Trophoblast cell (in vitro differentiated cells and primary cell): ENCODE measurements around the gene SPATA6L.

ENCODE experiments used
- DNase-seq, 2 donors: peaks; one replicate each; pipeline ENCODE4 v3.0.0-alpha.2; 2016
- H2AFZ ChIP-seq: 2 replicates; pipeline ENCODE4 v1.6.1; 2013; ENCODE audit warnings: low read length, moderate library complexity, mild to moderate bottlenecking; ENCODE audit not compliant: insufficient read depth, poor library complexity
- H2AK5ac ChIP-seq: 2 replicates; pipeline ENCODE4 v1.6.1; 2013; ENCODE audit warnings: mild to moderate bottlenecking, low read length
- H2BK120ac ChIP-seq: 2 replicates; pipeline ENCODE4 v1.6.1; 2013; ENCODE audit warnings: low read length, mild to moderate bottlenecking, moderate library complexity; ENCODE audit not compliant: insufficient read depth, poor library complexity
- H2BK12ac ChIP-seq: 2 replicates; pipeline ENCODE4 v1.6.1; 2013; ENCODE audit warnings: mild to moderate bottlenecking, low read length, moderate library complexity
- H2BK5ac ChIP-seq: 2 replicates; pipeline ENCODE4 v1.6.1; 2013; ENCODE audit warnings: low read length, low read depth, moderate library complexity, mild to moderate bottlenecking; ENCODE audit not compliant: poor library complexity
- H3K14ac ChIP-seq: 2 replicates; pipeline ENCODE4 v1.6.1; 2013; ENCODE audit warnings: mild to moderate bottlenecking, low read length
- H3K18ac ChIP-seq: 2 replicates; pipeline ENCODE4 v1.6.1; 2013; ENCODE audit warnings: mild to moderate bottlenecking, low read length
- H3K23ac ChIP-seq: 2 replicates; pipeline ENCODE4 v1.6.1; 2013; ENCODE audit warnings: low read length
- H3K27ac ChIP-seq: 2 replicates; pipeline ENCODE4 v1.5.1; 2013; ENCODE audit warnings: low read depth, mild to moderate bottlenecking, inconsistent platforms, low read length, moderate library complexity
- H3K27me3 ChIP-seq: 2 replicates; pipeline ENCODE4 v1.6.1; 2013; ENCODE audit warnings: inconsistent platforms, mild to moderate bottlenecking, low read length, moderate library complexity; ENCODE audit not compliant: insufficient read depth
- H3K36me3 ChIP-seq, 2 experiments: 1 replicate in 1 of 2; 2 replicates in 1 of 2; pipeline ENCODE4 v1.6.1; 2013; ENCODE audit warnings: low read length in 2 of 2, mild to moderate bottlenecking in 2 of 2, moderate library complexity in 1 of 2; ENCODE audit not compliant: insufficient read depth in 2 of 2, control insufficient read depth in 1 of 2
- H3K4ac ChIP-seq: 2 replicates; pipeline ENCODE4 v1.6.1; 2013; ENCODE audit warnings: low read depth, mild to moderate bottlenecking, low read length, moderate library complexity
- H3K4me1 ChIP-seq, 2 experiments: 1 replicate in 1 of 2; 2 replicates in 1 of 2; pipeline ENCODE4 v1.6.1; 2013; ENCODE audit warnings: low read length in 2 of 2, mild to moderate bottlenecking in 2 of 2, moderate library complexity in 1 of 2; ENCODE audit not compliant: insufficient read depth in 2 of 2, control insufficient read depth in 1 of 2
- H3K4me2 ChIP-seq: 2 replicates; pipeline ENCODE4 v1.6.1; 2013; ENCODE audit warnings: inconsistent platforms, mild to moderate bottlenecking, low read length, moderate library complexity
- H3K4me3 ChIP-seq: 2 replicates; pipeline ENCODE4 v1.5.1; 2013; ENCODE audit warnings: mild to moderate bottlenecking, low read depth, low read length, inconsistent platforms
- H3K79me1 ChIP-seq: one replicate; pipeline ENCODE4 v1.6.1; 2013; ENCODE audit warnings: low read length
- H3K79me2 ChIP-seq: 2 replicates; pipeline ENCODE4 v1.6.1; 2013; ENCODE audit warnings: low read length, mild to moderate bottlenecking; ENCODE audit not compliant: control insufficient read depth, insufficient read depth, poor library complexity
- H3K9ac ChIP-seq: 2 replicates; pipeline ENCODE4 v1.6.1; 2013; ENCODE audit warnings: mild to moderate bottlenecking, low read length
- H3K9me3 ChIP-seq: 2 replicates; pipeline ENCODE4 v1.6.1; 2013; ENCODE audit warnings: low read depth, mild to moderate bottlenecking, control low read depth, inconsistent platforms, low read length; ENCODE audit not compliant: insufficient read depth
- H4K12ac ChIP-seq: 2 replicates; pipeline ENCODE4 v1.6.1; 2013; ENCODE audit warnings: low read depth, mild to moderate bottlenecking, low read length, moderate library complexity
- H4K8ac ChIP-seq: 2 replicates; pipeline ENCODE4 v1.6.1; 2013; ENCODE audit warnings: low read depth, mild to moderate bottlenecking, low read length, moderate library complexity
- H4K91ac ChIP-seq: one replicate; pipeline ENCODE4 v1.6.1; 2013; ENCODE audit warnings: low read depth, mild to moderate bottlenecking, low read length, moderate library complexity
- WGBS: extraction: QIAGEN DNeasy Blood & Tissue Kit; methylation state at CpG from one replicate; pipeline ENCODE4 v1.1.7; 2013; ENCODE audit warnings: missing lambda C conversion rate; ENCODE audit not compliant: insufficient read length, insufficient coverage; ENCODE audit errors: extremely low coverage; 5-methylcytosine and 5-hydroxymethylcytosine counted together

The SPATA6L gene

DNA sequence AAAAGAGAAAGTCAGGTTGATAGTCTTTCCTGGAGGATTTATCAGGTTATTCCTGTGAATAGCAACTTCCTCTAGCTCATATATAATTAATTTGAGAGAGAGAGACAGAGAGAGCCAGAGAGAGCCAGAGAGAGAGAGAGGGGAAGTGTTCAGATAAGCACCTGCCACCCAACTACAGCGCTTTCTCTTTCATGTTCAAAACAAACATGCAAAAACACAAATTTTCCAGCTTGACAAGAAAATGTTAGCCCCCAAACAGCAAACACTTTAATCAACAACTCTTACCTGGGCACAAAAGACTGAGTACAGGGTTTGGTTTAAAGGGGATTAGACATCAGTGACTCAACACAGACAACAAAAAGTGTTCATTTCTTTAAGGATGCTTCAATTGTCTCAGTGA is 65.9 kb downstream of the SPATA6L start:
- no peak overlapping the region for H3K9ac ChIP-seq
- no peak overlapping the region for H2BK120ac ChIP-seq
- no peak overlapping the region for H4K91ac ChIP-seq
- H3K4me3 ChIP-seq = no peak overlapping the region
- H2AK5ac ChIP-seq = no peak overlapping the region
- no peak overlapping the region for H3K23ac ChIP-seq
- H3K4me1 ChIP-seq = no peaks in the 10 kb centered on the region
- H3K79me1 ChIP-seq = no peaks in the 10 kb centered on the region
- H3K27me3 ChIP-seq = no peaks in the 10 kb centered on the region
- no peak overlapping the region for H4K12ac ChIP-seq
- no peaks in the 10 kb centered on the region for H3K36me3 ChIP-seq
- no peak overlapping the region for H3K4me2 ChIP-seq
- WGBS = no CpG with 5 or more reads among the region's 1 CpG
- H3K79me2 ChIP-seq = no peaks in the 10 kb centered on the region
- no peak overlapping the region for H2BK5ac ChIP-seq
- H2BK12ac ChIP-seq = no peak overlapping the region
- H3K18ac ChIP-seq = no peak overlapping the region
- H3K9me3 ChIP-seq = no peaks in the 10 kb centered on the region
- no peak overlapping the region for H2AFZ ChIP-seq
- no peak for DNase-seq
- no peak overlapping the region for H3K27ac ChIP-seq
- no peak overlapping the region for H3K14ac ChIP-seq
- H4K8ac ChIP-seq = no peak overlapping the region
- H3K4ac ChIP-seq = no peak overlapping the region

- Histone ChIP-seq H3K79me2 (no peaks in the 10 kb centered on the region), H2BK5ac (no peak overlapping the region), H4K8ac (no peak overlapping the region), H3K79me1 (peaks cover under 1% of the 10 kb centered on the region), H3K14ac (no peak overlapping the region), H2BK12ac (no peak overlapping the region), H3K36me3 (no peaks in the 10 kb centered on the region), H3K9ac (no peak overlapping the region), H2BK120ac (no peak overlapping the region), H4K12ac (no peak overlapping the region), H3K9me3 (no peaks in the 10 kb centered on the region), H3K27me3 (no peaks in the 10 kb centered on the region), H3K4me1 (peaks cover 1 to 7% of the 10 kb centered on the region in 2 experiments), H3K4me2 (no peak overlapping the region), H3K18ac (no peak overlapping the region), H3K4ac (no peak overlapping the region), H2AK5ac (no peak overlapping the region), H3K4me3 (no peak overlapping the region), H3K27ac (no peak overlapping the region), H2AFZ (no peak overlapping the region), H3K23ac (no peak overlapping the region), H4K91ac (no peak overlapping the region)
- WGBS = no CpG with 5 or more reads among the region's 11 CpGs
- no peak for DNase-seq
These were observed 69.9 kb downstream of the SPATA6L start for GRCh38 chr9:4596165-4596922.

DNA sequence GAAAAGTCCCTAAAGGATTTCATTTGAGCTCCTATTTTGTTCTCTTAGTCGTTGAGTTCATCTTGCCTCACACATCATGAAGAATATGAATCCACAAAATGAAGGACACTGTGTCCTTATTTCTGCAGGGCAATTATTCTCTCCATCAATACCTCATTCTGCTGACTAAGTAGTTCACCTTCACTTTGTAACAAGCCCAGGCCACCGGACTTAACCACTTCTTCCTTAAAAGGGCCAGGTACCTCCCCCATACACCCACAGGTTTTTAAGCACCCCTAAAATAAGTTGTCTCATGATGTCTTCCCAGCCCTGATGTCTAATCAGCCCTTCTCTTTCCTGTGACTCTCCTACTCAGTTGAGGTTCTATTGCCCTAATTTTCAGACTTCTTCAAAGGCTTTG is 71.3 kb downstream of the SPATA6L start:
- Histone ChIP-seq H3K36me3 (no peaks in the 10 kb centered on the region), H2BK12ac (no peak overlapping the region)

DNA sequence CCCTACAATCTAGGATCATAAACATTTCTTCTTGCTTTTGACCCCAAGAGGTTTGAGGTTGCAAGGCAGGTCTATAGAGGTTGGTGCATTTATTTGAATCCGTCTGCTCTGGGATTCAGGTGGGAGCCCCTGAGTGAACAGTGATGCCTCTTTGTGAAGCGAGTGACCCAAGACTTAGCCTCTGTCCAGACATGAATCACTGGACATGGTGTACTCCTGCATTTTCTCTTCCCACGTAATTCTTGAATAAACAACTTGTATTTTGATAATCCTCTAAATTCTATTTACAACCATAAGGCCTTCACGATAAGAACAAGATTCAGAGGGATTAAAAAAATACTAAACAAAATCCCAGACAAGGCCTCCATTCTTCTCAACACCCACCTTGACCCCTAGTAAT is 71.7 kb downstream of the SPATA6L start:
- H3K9me3 ChIP-seq = no peaks in the 10 kb centered on the region
- WGBS = no CpG with 5 or more reads among the region's 4 CpGs
- H2BK5ac ChIP-seq = no peak overlapping the region
- H4K12ac ChIP-seq = no peak overlapping the region
- H3K18ac ChIP-seq = no peak overlapping the region
- no peak overlapping the region for H3K23ac ChIP-seq
- H4K91ac ChIP-seq = no peak overlapping the region
- H3K36me3 ChIP-seq = no peaks in the 10 kb centered on the region
- H3K14ac ChIP-seq = no peak overlapping the region
- no peak overlapping the region for H4K8ac ChIP-seq
- H3K4ac ChIP-seq = no peak overlapping the region
- H3K9ac ChIP-seq = no peak overlapping the region
- peaks cover 1% of the 10 kb centered on the region for H3K79me1 ChIP-seq
- no peak overlapping the region for H3K4me3 ChIP-seq
- DNase-seq = no peak
- H3K79me2 ChIP-seq = no peaks in the 10 kb centered on the region
- no peaks in the 10 kb centered on the region for H3K27me3 ChIP-seq
- no peak overlapping the region for H2BK12ac ChIP-seq
- peaks cover 2 to 14% of the 10 kb centered on the region in 2 experiments for H3K4me1 ChIP-seq
- H2BK120ac ChIP-seq = no peak overlapping the region
- H3K27ac ChIP-seq = no peak overlapping the region
- no peak overlapping the region for H2AK5ac ChIP-seq
- H2AFZ ChIP-seq = no peak overlapping the region
- H3K4me2 ChIP-seq = no peak overlapping the region

More for the DNA sequence above, 71.3 kb downstream of the SPATA6L start:
- Histone ChIP-seq H3K27me3 (no peaks in the 10 kb centered on the region), H3K18ac (no peak overlapping the region), H3K14ac (no peak overlapping the region), H2BK5ac (no peak overlapping the region), H2AK5ac (no peak overlapping the region), H3K27ac (no peak overlapping the region), H3K4me1 (peaks cover 2 to 13% of the 10 kb centered on the region in 2 experiments), H3K9ac (no peak overlapping the region), H3K79me2 (no peaks in the 10 kb centered on the region), H3K9me3 (no peaks in the 10 kb centered on the region), H3K4me3 (no peak overlapping the region), H4K8ac (no peak overlapping the region), H3K79me1 (peaks cover 1% of the 10 kb centered on the region), H2AFZ (no peak overlapping the region), H4K12ac (no peak overlapping the region), H2BK120ac (no peak overlapping the region), H4K91ac (no peak overlapping the region), H3K4me2 (no peak overlapping the region), H3K4ac (no peak overlapping the region), H3K23ac (no peak overlapping the region)
- WGBS = no CpG with 5 or more reads among the region's 2 CpGs
- DNase-seq = no peak
